SK-N-SH (cell line): ENCODE data around the gene KLHL22. TPM values are rescaled to one million over a fixed set of nuclear protein-coding genes. Genes with fewer than 3 reads are reported as not detected.

Source experiments
- CTCF ChIA-PET: fragments of 300-600, 350-600 bp; formaldehyde crosslinking; extraction: SDS; loops from one replicate; lab custom pipeline; 2021; lab: Yijun Ruan, JAX
- POLR2A ChIA-PET: fragments of 350-600 bp; sonication (Branson Sonifier 250); formaldehyde crosslinking; extraction: SDS; loops from one replicate; lab custom pipeline; 2020; ENCODE audit warnings: antibody characterized with exemption, inconsistent platforms; lab: Yijun Ruan, JAX
- DNase-seq: peaks from one replicate; pipeline ENCODE4 v3.0.0; 2012
- H2AFZ ChIP-seq: fragments of 200-600 bp; sonication (generic); 2 replicates; pipeline ENCODE4 v1.8.1; 2016; ENCODE audit warnings: antibody characterized with exemption, mild to moderate bottlenecking, low read depth
- H3F3A ChIP-seq: fragments of 200-600 bp; sonication (generic); replicated peaks from 2 replicates; pipeline ENCODE3; 2016; ENCODE audit warnings: antibody characterized with exemption, mild to moderate bottlenecking; ENCODE audit not compliant: insufficient read depth
- H3K27ac ChIP-seq, 2 experiments: fragments of 200-500 bp in 1 of 2; fragments of 200-600 bp in 1 of 2; sonication (Bioruptor generic) in 1 of 2; sonication (generic), shearing (Covaris generic) in 1 of 2; 2 replicates each; pipeline versions ENCODE4 v1.5.1 to v1.6.1; 2014 to 2016; ENCODE audit warnings: low read depth in 2 of 2, inconsistent platforms in 1 of 2, low read length in 1 of 2, mild to moderate bottlenecking in 1 of 2, mixed read lengths in 1 of 2
- H3K27me3 ChIP-seq: fragments of 200-600 bp; sonication (generic), shearing (Covaris generic); 2 replicates; pipeline ENCODE4 v1.6.1; 2016; ENCODE audit warnings: mixed run types; ENCODE audit not compliant: insufficient read depth
- H3K36me3 ChIP-seq, 2 experiments: fragments of 200-500 bp in 1 of 2; fragments of 200-600 bp in 1 of 2; sonication (Bioruptor generic) in 1 of 2; sonication (generic) in 1 of 2; replicated peaks in 1 of 2; 2 replicates each; pipeline versions ENCODE3 to v1.5.1; 2014 to 2016; ENCODE audit warnings: low read length in 1 of 2, mild to moderate bottlenecking in 1 of 2; ENCODE audit not compliant: insufficient read depth in 2 of 2, control insufficient read depth in 1 of 2
- H3K4me1 ChIP-seq, 2 experiments: fragments of 200-500 bp in 1 of 2; fragments of 200-600 bp in 1 of 2; sonication (Bioruptor generic) in 1 of 2; sonication (generic), shearing (Covaris generic) in 1 of 2; 2 replicates each; pipeline versions ENCODE4 v1.5.1 to v1.6.1; 2014 to 2016; ENCODE audit warnings: low read depth in 1 of 2, low read length in 1 of 2, mixed run types in 1 of 2; ENCODE audit not compliant: insufficient read depth in 2 of 2, control insufficient read depth in 1 of 2
- H3K4me2 ChIP-seq: fragments of 200-600 bp; sonication (generic), shearing (Covaris generic); 2 replicates; pipeline ENCODE4 v1.6.1; 2017; ENCODE audit warnings: mixed run types
- H3K4me3 ChIP-seq, 2 experiments: fragments of 200-500 bp in 1 of 2; fragments of 200-600 bp in 1 of 2; sonication (Bioruptor generic) in 1 of 2; sonication (generic), shearing (Covaris generic) in 1 of 2; 2 replicates each; pipeline versions ENCODE4 v1.5.1 to v1.8.1; 2014 to 2016; ENCODE audit warnings: low read depth in 2 of 2, inconsistent platforms in 1 of 2, low read length in 1 of 2, mild to moderate bottlenecking in 1 of 2, mixed read lengths in 1 of 2, moderate library complexity in 1 of 2
- H3K79me2 ChIP-seq: fragments of 200-600 bp; sonication (generic); 2 replicates; pipeline ENCODE4 v1.8.1; 2017; ENCODE audit warnings: mild to moderate bottlenecking; ENCODE audit not compliant: insufficient read depth
- H3K9ac ChIP-seq: fragments of 200-600 bp; sonication (generic); 2 replicates; pipeline ENCODE4 v1.6.1; 2017; ENCODE audit warnings: mixed run types
- H3K9me2 ChIP-seq: fragments of 200-600 bp; sonication (generic); 2 replicates; pipeline ENCODE4 v1.6.1; 2017; ENCODE audit warnings: mixed run types
- H3K9me3 ChIP-seq: fragments of 200-600 bp; sonication (generic); 2 replicates; pipeline ENCODE4 v1.6.1; 2017; ENCODE audit warnings: mixed run types, mild to moderate bottlenecking, moderate library complexity
- H4K20me1 ChIP-seq: fragments of 200-600 bp; sonication (generic); 2 replicates; pipeline ENCODE4 v1.6.1; 2017; ENCODE audit warnings: mild to moderate bottlenecking, mixed run types; ENCODE audit not compliant: insufficient read depth
- ELF1 ChIP-seq: IDR thresholded peaks from 2 replicates; pipeline ENCODE4 v1.4.0; 2012
- EP300 ChIP-seq, 2 experiments: IDR thresholded peaks; 2 replicates each; pipeline versions ENCODE4 v1.4.0 to v1.6.1; 2012; ENCODE audit warnings: borderline replicate concordance in 1 of 2, low read depth in 1 of 2, low read length in 1 of 2
- FOSL2 ChIP-seq: IDR thresholded peaks from 2 replicates; pipeline ENCODE4 v1.4.0; 2012; ENCODE audit warnings: low read depth, mild to moderate bottlenecking, moderate library complexity, borderline replicate concordance
- IRF3 ChIP-seq: fragments of 150-350 bp; IDR thresholded peaks from 2 replicates; pipeline ENCODE4 v1.6.1; 2016; ENCODE audit warnings: mild to moderate bottlenecking, low read depth, low read length
- MAX ChIP-seq: IDR thresholded peaks from 2 replicates; pipeline ENCODE4 v1.4.0; 2012; ENCODE audit warnings: low read depth
- NFIC ChIP-seq: IDR thresholded peaks from 2 replicates; pipeline ENCODE4 v1.4.0; 2012; ENCODE audit warnings: borderline replicate concordance
- POLR2AphosphoS5 ChIP-seq: IDR thresholded peaks from 2 replicates; pipeline ENCODE4 v1.6.1; 2012; ENCODE audit warnings: low read depth, low read length
- RFX5 ChIP-seq: IDR thresholded peaks from 2 replicates; pipeline ENCODE4 v1.6.1; 2012; ENCODE audit warnings: mild to moderate bottlenecking, improper control_type of control experiment, low read length
- SIN3A ChIP-seq: IDR thresholded peaks from 2 replicates; pipeline ENCODE4 v1.6.1; 2012; ENCODE audit warnings: low read depth, mild to moderate bottlenecking, low read length, moderate library complexity, borderline replicate concordance
- SMC3 ChIP-seq: IDR thresholded peaks from 2 replicates; pipeline ENCODE4 v1.6.1; 2012; ENCODE audit warnings: low read depth, low read length, improper control_type of control experiment
- TEAD4 ChIP-seq: IDR thresholded peaks from 2 replicates; pipeline ENCODE4 v1.4.0; 2012; ENCODE audit warnings: mild to moderate bottlenecking, borderline replicate concordance; ENCODE audit not compliant: insufficient read depth
- USF1 ChIP-seq: IDR thresholded peaks from 2 replicates; pipeline ENCODE4 v1.4.0; 2012; ENCODE audit warnings: low read depth, borderline replicate concordance
- YY1 ChIP-seq: IDR thresholded peaks from 2 replicates; pipeline ENCODE4 v1.4.0; 2012; ENCODE audit warnings: low read depth, mild to moderate bottlenecking
- ZBTB33 ChIP-seq: IDR thresholded peaks from 2 replicates; pipeline ENCODE4 v1.4.0; 2012; ENCODE audit warnings: low read depth, borderline replicate concordance
- WGBS: methylation state at CpG from one replicate; pipeline ENCODE4 v1.1.6; 2017; ENCODE audit warnings: low lambda C conversion rate; 5-methylcytosine and 5-hydroxymethylcytosine counted together
- polyA plus RNA-seq, 3 experiments: library from polyadenylated mRNA; depleted of rRNA; stranded (reverse); fragments of >200 nt; gene quantifications; 2 replicates each; pipeline ENCODE4 v1.2.3, GENCODE V29; 2012

The KLHL22 gene
- polyA plus RNA-seq, 1 of the 3 experiments (the other 2 are of a cell fraction): 26.5 TPM

- H3K36me3 ChIP-seq: peaks cover 0 to 5% of the 10 kb centered on the region in 2 experiments
- WGBS: 93% methylated on average over 3 of the region's 5 CpGs
- peaks cover 11% of the 10 kb centered on the region for H4K20me1 ChIP-seq
- POLR2A ChIA-PET: no interaction called here
- no peaks in the 10 kb centered on the region for H3K9me2 ChIP-seq
- H3K9me3 ChIP-seq: no peaks in the 10 kb centered on the region
- peaks cover 15 to 22% of the 10 kb centered on the region in 2 experiments; a peak in 3 of 4 replicates for H3K4me1 ChIP-seq
- no peak overlapping the region for H2AFZ ChIP-seq
- H3F3A ChIP-seq: peaks cover 7% of the 10 kb centered on the region
- H3K9ac ChIP-seq: no peak overlapping the region
- H3K27me3 ChIP-seq: no peaks in the 10 kb centered on the region
- no peak for DNase-seq
- H3K4me3 ChIP-seq: no peak overlapping the region
- CTCF ChIA-PET: interaction anchor here (0.8 to 4.2 kb wide), 3 partner anchors 14 to 22 kb away, joined by 3 to 21 read pairs (median 7); no protein-coding TSS in a partner anchor
- no peak for TF ChIP-seq IRF3
- TF ChIP-seq SIN3A: no peak
- no peak for TF ChIP-seq NFIC
- no peak for TF ChIP-seq EP300 (IDR thresholded peaks at IDR 0.05; ENCODE audit: borderline replicate concordance in 1 of 2, low read depth in 1 of 2, low read length in 1 of 2)
- TF ChIP-seq RFX5: no peak
- TF ChIP-seq POLR2AphosphoS5: no peak
- TF ChIP-seq FOSL2: no peak
- TF ChIP-seq ELF1: no peak
- TF ChIP-seq MAX: no peak
- no peak for TF ChIP-seq TEAD4
- no peak for TF ChIP-seq SMC3
- no peak for TF ChIP-seq ZBTB33
- TF ChIP-seq YY1: no peak
- TF ChIP-seq USF1: no peak
- no peak overlapping the region for H3K27ac ChIP-seq
- H3K79me2 ChIP-seq: peaks cover 24% of the 10 kb centered on the region
- H3K4me2 ChIP-seq: no peak overlapping the region
Observed at GRCh38 chr22:20439928-20440575, 55.5 kb downstream of the KLHL22 start.
